SU-DHL-6 (cell line): Measurements from ENCODE around the gene TSPAN17.

Experiments
- H2AFZ ChIP-seq: fragments of 200-600 bp; sonication (generic); 2 replicates; pipeline ENCODE4 v1.6.1; 2014; ENCODE audit warnings: low read depth, mild to moderate bottlenecking, moderate library complexity, mixed read lengths, antibody characterized with exemption, low read length; ENCODE audit not compliant: severe bottlenecking
- H3F3A ChIP-seq: fragments of 200-600 bp; shearing (Covaris generic); 2 replicates; pipeline ENCODE4 v1.6.0; 2016; ENCODE audit warnings: antibody characterized with exemption, mild to moderate bottlenecking; ENCODE audit not compliant: insufficient read depth
- H3K27ac ChIP-seq: fragments of 200-600 bp; sonication (generic); 2 replicates; pipeline ENCODE4 v1.5.1; 2016; ENCODE audit warnings: low read depth, mild to moderate bottlenecking, low read length, moderate library complexity, mixed read lengths
- H3K27me3 ChIP-seq: fragments of 200-600 bp; sonication (generic), shearing (Covaris generic); 2 replicates; pipeline ENCODE4 v1.6.0; 2014; ENCODE audit warnings: mild to moderate bottlenecking, low read length
- H3K36me3 ChIP-seq: fragments of 200-600 bp; sonication (generic); 2 replicates; pipeline ENCODE4 v1.6.1; 2014; ENCODE audit warnings: mild to moderate bottlenecking, low read length, mixed read lengths
- H3K4me2 ChIP-seq: fragments of 300-600, 200-600 bp; shearing (Covaris generic), sonication (generic); 2 replicates; pipeline ENCODE4 v1.6.0; 2014; ENCODE audit warnings: low read length, low read depth, mild to moderate bottlenecking; ENCODE audit not compliant: poor library complexity, severe bottlenecking
- H3K4me3 ChIP-seq: fragments of 200-600 bp; sonication (generic); 2 replicates; pipeline ENCODE4 v1.5.1; 2014; ENCODE audit warnings: antibody characterized with exemption, low read length, mild to moderate bottlenecking, mixed read lengths; ENCODE audit not compliant: insufficient read depth, poor library complexity, severe bottlenecking
- H3K79me2 ChIP-seq: fragments of 200-600 bp; sonication (generic); 2 replicates; pipeline ENCODE4 v1.6.1; 2014; ENCODE audit warnings: mild to moderate bottlenecking, low read length, moderate library complexity; ENCODE audit not compliant: insufficient read depth
- H3K9ac ChIP-seq: fragments of 200-600 bp; sonication (generic); 2 replicates; pipeline ENCODE4 v1.7.0; 2014; ENCODE audit warnings: mild to moderate bottlenecking, low read length
- H3K9me2 ChIP-seq: fragments of 200-600 bp; sonication (generic); replicated peaks from 2 replicates; pipeline ENCODE4 v1.6.1; 2014; ENCODE audit warnings: low read length; ENCODE audit not compliant: insufficient read depth
- H3K9me3 ChIP-seq: fragments of 200-600 bp; sonication (generic); 2 replicates; pipeline ENCODE4 v1.6.1; 2014; ENCODE audit warnings: low read length, mixed read lengths; ENCODE audit not compliant: insufficient read depth
- H4K20me1 ChIP-seq: fragments of 200-600 bp; sonication (generic); 2 replicates; pipeline ENCODE4 v1.6.1; 2014; ENCODE audit warnings: low read depth, mild to moderate bottlenecking, antibody characterized with exemption, low read length, moderate library complexity, mixed read lengths
- EZH2phosphoT487 ChIP-seq: fragments of 200-600 bp; sonication (generic), shearing (Covaris generic); conservative IDR thresholded peaks from 2 replicates; pipeline ENCODE4 v1.6.1; 2018; ENCODE audit warnings: mild to moderate bottlenecking, antibody characterized with exemption, low read length, moderate library complexity, mixed read lengths
- TF ChIP-seq, protein P1 (sequence below): fragments of 200-600 bp; sonication (generic); IDR thresholded peaks from one replicate; pipeline ENCODE4 v1.5.1; 2017; ENCODE audit warnings: antibody characterized with exemption, mild to moderate bottlenecking, low read length, moderate library complexity; ENCODE audit not compliant: insufficient read depth, poor library complexity, severe bottlenecking

The TSPAN17 gene

DNA sequence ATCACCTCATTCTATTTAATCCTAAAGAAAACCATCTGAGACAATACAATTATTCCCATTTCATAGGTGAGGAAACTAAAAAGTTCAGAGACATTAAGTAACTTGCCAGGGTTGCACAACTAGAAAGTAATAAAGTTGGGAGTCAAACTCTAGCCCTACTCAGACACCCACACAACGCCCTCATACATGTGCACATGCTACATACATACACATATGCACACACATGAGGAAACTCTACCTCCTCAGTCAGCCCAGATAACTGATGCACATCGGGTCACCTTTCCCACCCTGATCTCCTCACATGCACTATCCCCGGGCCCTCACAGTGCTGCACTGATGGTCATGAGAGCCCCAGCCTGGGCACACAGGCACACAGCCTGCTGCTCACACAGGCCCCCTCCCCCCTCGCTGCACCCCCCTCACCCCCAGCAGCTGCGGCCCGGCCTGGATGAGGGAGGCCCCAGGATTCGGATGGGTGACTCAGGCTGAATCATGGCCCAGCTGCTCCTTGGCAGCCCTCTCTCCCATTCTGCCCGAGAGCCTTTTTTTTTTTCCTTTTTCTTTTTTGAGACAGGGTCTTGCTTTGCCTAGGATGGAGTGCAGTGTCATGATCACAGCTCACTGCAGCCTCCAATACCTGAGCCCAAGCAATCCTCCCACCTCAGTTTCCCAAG is 32.3 kb upstream of the TSPAN17 start:
- no peak overlapping the region for H2AFZ ChIP-seq
- no peaks in the 10 kb centered on the region for H3K79me2 ChIP-seq
- TF ChIP-seq, protein P1, sequence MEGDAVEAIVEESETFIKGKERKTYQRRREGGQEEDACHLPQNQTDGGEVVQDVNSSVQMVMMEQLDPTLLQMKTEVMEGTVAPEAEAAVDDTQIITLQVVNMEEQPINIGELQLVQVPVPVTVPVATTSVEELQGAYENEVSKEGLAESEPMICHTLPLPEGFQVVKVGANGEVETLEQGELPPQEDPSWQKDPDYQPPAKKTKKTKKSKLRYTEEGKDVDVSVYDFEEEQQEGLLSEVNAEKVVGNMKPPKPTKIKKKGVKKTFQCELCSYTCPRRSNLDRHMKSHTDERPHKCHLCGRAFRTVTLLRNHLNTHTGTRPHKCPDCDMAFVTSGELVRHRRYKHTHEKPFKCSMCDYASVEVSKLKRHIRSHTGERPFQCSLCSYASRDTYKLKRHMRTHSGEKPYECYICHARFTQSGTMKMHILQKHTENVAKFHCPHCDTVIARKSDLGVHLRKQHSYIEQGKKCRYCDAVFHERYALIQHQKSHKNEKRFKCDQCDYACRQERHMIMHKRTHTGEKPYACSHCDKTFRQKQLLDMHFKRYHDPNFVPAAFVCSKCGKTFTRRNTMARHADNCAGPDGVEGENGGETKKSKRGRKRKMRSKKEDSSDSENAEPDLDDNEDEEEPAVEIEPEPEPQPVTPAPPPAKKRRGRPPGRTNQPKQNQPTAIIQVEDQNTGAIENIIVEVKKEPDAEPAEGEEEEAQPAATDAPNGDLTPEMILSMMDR: no peak
- no peak for TF ChIP-seq EZH2phosphoT487
- H3K4me2 ChIP-seq: no peak overlapping the region
- no peak overlapping the region for H3K27ac ChIP-seq
- 0 out of 2 replicates have a peak, but pooled peaks cover 3% of the 10 kb centered on the region for H3F3A ChIP-seq
- H3K9me2 ChIP-seq: no peaks in the 10 kb centered on the region
- H3K27me3 ChIP-seq: no peaks in the 10 kb centered on the region
- no peak overlapping the region for H3K9ac ChIP-seq
- no peak overlapping the region for H3K4me3 ChIP-seq
- H3K9me3 ChIP-seq: no peaks in the 10 kb centered on the region
- H3K36me3 ChIP-seq: no peaks in the 10 kb centered on the region
- no peaks in the 10 kb centered on the region for H4K20me1 ChIP-seq

DNA sequence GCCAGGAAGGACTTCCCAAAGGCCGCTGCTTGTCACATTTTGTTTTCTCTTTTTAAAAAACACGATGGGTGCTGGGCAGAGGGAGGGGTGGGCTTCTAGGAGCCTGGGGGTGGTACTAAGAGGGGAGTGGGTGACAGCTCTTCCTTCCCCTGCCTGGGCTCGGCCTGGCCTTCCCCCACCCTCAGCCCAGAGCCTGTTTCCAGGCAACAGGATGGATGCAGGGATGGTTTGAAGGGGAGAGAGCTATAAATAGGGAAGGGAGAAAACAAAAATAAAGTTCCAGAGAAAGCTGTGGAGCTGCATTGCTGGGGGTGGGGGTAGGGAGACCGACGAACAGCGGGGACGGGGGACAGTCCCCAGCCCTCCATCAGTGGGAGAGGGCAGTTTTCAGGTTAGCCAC is 30.8 kb upstream of the TSPAN17 start:
- TF ChIP-seq, protein P1: no peak
- no peak for TF ChIP-seq EZH2phosphoT487
- Histone ChIP-seq H3K9me3 (no peaks in the 10 kb centered on the region), H2AFZ (no peak overlapping the region), H3F3A (no peaks in the 10 kb centered on the region), H4K20me1 (no peaks in the 10 kb centered on the region), H3K9ac (no peak overlapping the region), H3K4me3 (no peak overlapping the region), H3K4me2 (no peak overlapping the region), H3K79me2 (no peaks in the 10 kb centered on the region), H3K27ac (no peak overlapping the region), H3K27me3 (no peaks in the 10 kb centered on the region), H3K36me3 (no peaks in the 10 kb centered on the region), H3K9me2 (no peaks in the 10 kb centered on the region)

DNA sequence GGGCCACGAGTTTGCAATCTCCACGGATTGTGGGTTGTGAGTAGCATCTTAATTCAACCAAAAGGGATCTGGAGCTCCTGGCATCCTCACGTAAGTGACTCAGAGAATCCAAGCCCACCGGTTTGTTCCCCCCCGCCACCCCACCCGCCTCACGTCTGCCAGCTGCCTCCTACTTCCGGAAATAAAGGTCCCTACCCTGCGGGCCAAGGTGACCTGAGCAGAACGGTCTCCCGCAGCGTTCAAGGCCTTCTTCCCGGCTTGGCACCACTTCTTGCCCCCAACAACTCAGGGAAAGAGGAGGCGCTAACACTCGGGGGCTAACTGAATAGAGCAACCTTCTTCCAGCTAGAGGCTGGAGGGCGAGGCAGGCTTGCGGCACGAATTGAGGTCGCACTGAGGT is 28.5 kb upstream of the TSPAN17 start:
- Histone ChIP-seq H3K4me2 (no peak overlapping the region), H3K36me3 (no peaks in the 10 kb centered on the region), H3K9me3 (no peaks in the 10 kb centered on the region), H3K9ac (no peak overlapping the region), H3K27ac (no peak overlapping the region), H3K79me2 (no peaks in the 10 kb centered on the region), H3K9me2 (no peaks in the 10 kb centered on the region), H3K4me3 (no peak overlapping the region), H4K20me1 (no peaks in the 10 kb centered on the region), H2AFZ (no peak overlapping the region), H3K27me3 (no peaks in the 10 kb centered on the region), H3F3A (no peaks in the 10 kb centered on the region)
- TF ChIP-seq, protein P1: no peak
